Activated naive CD8-positive, alpha-beta T cell treated with anti-CD3 and anti-CD28 coated beads, Interleukin-2, amount 50 U/mL, for 16 hours (primary cell): ENCODE data around the gene PRRC2B.

Source experiments
- DNase-seq: peaks from one replicate; pipeline ENCODE4 v3.0.0-alpha.2; 2020; ENCODE audit warnings: low read depth, low spot score

The PRRC2B gene

DNA sequence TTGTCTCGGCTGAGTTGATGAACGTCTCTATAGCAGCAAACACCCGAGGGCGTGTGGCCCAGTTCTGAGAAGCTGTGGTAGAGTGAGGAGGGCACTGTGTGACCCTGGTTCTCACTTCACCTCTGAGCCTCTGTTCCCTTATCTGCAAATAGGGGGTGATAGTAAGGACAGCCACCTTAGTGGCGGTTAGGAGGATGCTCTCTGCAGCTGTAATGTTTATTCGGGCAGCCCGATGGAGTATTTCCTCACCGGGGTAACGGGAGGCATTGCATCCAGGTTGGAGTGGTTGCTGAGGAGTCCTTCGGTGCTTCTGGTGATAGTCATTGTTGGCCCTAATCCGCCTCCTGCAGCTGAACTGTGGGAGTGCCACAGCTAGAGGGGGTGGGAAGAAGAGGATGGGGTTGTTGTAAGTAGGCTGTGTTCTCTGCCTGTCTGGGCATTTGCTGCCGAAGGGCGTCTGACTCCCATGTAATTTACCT, 13.9 kb downstream of the PRRC2B start:
- DNase-seq: no peak

DNA sequence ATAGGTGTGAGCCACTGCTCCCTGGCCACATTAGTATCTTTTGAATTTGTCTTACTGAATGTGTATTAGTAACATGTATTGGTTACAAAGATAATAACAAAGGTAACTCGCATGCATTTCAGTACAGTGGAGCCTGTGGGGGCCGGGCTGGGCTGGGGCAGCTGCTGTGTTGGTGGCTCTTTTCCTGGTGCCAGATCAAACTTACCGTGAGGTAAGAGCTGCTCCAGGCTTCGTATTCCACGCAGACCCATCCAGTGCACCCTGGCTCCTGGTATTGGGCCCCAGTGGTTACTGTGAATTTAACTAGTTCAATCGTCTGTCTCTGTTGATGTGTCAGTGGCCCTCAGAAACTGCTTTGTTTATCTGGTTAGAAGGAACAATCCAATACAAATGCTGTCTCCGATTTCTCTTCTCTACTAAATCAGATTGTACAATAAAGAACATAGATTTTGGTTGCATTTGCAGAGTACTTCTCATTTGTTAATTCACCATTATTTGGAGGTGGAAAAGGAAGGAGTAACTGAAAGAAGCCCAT, 15.6 kb downstream of the PRRC2B start:
- DNase-seq: no peak

DNA sequence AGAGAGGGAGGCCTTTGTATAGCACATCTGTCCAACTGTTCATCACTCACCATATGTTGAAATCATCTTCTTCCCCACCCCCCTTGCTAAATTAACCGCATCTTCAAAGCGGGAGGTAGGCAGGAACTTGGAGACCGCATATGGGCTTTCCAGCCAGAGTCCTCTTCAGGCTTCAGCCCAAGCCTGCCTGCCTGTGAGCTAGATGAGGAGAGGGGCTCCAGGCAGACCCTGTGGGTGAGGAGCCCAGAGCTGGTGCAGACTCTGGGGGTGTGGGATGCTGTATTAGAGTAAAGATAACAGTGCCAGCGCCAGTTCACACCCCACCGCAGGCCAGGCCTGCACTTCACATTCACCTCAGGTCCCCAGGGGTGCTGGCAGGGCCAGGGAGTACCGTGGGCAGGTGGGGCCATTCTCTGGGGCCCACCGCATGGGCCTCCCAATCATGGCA, 16.2 kb downstream of the PRRC2B start:
- no peak for DNase-seq

DNA sequence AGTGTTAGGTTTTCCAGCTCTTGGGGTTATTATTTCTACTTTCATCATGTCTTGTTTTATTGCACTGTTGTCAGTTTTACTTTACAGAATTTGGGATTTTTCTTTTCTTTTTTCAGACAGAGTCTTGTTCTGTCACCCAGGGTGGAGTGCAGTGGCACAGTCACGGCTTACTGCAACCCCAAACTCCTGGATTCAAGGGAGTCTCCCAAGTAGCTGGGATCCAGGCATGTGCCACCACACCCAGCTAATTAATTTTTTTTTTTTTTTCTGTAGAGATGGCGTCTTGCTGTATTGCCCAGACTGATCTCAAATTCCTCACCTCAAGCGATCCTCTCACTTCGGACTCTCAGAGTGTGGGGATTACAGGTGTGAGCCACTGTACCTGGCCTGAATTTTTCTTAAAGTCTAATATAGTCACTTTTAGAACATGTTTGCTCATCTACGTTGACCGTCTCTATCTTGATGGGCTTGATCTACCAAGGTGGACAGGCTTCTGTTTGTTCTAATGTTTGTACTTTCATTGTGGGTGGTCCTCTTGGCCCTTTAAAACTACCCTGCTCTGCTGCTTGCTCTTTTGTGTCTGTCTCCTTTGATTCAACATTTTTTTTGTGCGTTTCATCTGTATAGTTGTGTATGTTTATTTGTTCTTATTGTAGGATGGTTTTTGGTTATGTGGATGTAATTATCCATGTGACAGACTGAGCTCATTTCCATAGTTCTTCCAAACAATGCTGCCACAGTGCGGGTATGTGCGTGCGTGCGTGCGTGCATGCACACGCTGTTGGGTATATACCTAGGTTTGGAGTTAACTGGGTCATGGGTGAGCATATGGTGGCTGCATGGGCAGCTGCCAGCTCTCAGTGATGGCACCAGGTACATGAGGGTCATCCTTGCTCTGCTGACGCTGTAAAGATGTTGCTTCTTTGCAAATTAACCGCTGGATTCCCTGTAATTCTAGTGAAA, 18.1 kb downstream of the PRRC2B start:
- no peak for DNase-seq

DNA sequence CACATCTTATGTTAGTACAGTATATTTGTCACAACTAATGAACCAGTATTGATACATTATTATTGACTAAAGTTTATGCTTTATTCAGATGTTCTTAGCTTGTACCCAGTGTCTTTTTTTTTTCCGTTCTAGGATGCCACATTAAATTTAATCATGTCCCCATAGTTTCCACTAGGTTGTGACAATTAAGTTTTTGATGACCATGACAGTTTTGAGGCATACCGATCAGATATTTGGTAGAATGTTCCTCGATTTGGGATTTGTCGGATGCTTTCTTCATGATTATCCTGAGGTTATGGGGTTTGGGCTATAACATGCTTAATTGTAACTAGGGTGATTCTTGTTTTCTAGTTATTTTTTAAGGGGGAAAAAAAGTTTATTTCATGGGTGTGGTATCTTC, 22.6 kb downstream of the PRRC2B start:
- no peak for DNase-seq

DNA sequence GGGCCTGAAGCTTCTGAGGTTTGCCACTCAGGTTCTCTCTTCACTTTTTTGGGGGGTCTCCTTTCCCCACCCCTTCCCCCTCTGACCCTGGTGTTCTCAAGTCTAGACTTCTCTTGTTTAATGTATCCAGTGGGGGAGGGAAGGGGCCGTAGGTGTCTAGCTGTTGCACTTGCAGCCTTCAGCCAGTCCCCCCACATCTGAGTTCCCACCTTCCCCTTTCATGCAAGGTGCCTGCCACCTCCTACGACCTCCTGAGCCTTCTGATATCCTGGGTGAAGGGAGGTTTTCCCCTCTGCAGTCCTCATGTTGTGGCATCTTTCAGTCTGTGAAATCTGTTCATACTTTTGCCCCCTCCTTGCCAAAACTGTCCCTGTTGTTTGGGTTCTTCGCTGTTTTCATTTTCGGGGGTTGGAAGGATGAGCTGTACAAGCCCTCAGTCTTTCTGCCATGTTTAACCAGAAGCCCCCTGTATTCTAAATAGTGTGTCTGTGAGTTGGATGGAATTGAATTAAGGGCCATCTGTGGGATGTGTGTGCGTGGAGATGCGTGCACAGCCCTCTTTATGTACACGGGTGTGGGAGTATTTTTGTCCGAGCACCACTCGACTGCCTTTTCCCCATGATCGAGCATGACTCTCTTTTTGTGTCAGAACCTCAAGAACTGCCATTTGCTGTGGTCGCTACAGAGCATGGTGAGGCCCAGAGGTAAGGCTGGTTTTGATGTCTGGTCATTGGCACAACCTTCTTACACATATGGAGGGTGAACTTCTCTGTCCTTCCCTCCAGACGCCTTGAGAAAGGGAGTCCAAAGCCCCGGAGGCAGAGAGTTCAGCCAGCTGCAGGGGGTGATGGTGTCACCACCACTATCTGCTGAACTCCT, 23.6 kb downstream of the PRRC2B start:
- DNase-seq: no peak

DNA sequence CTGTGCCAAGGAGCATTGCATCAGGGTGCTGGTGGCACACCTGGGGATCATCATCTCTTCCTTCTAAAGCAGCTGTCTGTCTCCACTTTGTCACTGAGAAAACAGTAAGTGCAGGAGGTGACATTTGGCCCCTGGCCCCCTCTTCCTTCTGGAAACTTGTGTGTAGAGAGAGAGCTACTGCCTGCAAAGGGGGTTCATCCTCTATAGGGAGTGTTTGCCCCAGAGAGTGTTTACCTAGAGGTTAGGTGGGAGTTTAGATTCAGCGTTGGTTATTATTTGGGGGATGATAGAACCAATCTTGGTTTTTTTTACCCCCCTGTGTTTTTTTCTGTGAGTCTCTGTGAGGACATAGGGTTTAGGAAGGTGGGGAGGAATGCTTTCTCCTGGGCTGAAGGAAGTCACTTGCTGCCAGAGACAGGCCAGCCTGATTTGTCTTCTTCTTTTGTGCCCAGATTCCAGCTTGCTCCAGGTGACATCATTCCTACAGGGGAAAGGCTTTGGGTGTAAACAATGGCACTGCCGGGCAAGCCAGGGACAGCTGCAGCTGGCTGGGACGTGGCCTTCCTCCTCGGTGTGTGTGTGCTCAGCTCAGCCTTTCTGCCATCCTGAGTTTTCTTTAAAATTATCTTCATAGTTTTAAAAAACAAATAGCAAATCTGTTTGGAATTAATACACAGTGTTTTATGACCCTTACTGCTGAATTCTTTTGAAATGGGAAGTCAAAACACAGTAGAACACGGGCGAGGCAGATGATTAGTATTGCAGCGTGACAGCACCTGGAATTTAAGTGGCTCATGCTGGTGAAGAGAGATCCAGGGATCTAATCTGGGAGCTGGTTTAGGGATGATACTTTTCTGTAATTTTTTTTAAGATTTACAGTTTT, 24.5 kb downstream of the PRRC2B start:
- no peak for DNase-seq

DNA sequence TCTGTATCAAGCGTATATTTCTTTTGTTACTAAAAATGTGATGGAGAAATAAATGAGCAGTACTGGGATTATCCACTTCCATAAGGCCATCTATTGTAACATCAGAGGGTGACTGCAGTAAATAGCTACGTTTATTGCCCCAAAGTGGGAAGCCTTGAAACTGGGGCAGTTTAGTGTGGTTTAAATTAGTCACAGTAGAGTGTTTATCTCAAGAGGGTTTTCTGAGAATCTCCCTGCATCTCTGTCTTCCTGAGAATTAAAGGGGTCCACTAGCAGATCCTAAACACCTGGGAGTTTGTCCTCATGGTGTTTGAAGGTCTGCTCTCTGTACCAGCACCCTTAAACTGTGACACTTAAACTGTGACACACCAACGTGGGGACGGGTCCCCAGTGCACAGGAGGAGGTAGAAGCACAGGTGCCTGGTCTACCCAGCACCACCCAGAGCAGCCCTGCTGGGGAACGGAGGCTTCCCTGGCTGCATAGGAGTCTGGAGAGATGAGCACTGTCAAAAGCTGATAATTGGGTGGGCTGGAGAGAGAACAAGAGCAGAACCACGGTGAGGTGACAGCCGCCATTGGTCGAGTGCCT, 25.2 kb downstream of the PRRC2B start:
- no peak for DNase-seq

DNA sequence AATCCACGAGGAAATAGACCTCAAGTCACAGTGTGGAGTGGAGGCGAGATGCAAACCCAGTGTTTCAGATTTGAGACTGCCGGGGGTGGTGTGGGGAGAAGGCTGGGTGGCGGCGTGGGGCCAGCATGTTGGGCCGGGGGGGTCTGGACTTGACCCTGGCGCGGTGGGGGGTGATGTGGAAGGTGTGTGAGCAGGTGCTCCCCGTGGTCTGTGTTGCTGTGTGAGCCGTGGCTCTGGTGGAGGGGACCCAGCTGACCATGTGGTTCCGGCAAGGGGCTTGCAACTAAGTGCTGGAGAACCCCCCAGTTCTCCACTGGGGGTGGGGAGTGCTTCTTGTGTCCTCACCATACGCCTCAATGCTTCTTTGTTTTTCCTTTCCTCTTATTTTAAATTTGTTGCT, 25.8 kb downstream of the PRRC2B start:
- DNase-seq: no peak

DNA sequence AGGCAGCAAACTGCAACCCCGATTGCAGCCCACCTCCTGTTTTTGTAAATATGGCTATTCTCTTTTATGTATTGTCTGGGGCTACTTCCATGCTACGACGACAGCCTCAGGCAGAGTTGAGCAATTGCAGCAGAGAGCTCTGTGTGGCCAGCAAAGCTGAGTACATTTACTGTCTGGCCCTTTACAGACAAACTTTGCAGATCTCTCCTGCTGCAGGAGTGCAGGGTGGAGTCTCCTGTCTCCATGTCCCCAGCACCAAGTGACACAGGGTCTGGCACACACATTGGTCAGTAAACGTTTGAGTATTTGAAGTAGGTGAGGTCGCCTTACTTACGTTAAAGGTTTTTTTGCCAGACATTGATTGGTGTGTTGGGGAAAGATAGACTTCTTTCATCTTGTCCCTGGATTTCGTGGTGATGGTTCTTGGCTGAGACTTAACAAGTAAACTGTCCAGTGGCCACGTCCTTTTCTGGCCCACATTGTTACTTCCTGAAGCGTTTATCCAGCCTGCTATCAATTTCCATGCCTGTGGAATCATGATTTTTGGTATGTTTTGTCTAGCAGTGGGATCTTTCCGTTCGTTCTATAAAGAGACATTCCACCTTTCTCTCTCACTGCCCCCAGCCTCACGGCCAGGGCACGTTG, 27.2 kb downstream of the PRRC2B start:
- no peak for DNase-seq

DNA sequence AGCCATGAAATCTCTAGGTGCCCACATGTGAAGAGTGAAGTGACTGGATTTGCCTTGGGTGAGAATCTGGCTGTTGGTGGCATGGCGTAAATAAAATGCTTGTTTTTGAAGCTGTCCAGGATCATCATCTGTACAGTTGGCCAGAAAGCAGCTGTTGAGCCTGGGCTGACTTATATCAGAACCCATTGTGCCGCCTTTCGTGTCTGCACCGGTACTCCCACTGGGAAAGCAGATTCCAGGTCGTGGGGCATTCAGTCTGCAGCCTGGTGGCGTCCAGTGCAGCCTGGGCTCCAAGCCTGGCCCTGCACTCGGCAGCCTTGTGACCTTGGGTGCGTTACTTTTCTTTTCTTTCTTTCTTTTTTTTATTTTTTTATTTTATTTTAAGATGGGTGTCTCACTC, 27.8 kb downstream of the PRRC2B start:
- DNase-seq: no peak

DNA sequence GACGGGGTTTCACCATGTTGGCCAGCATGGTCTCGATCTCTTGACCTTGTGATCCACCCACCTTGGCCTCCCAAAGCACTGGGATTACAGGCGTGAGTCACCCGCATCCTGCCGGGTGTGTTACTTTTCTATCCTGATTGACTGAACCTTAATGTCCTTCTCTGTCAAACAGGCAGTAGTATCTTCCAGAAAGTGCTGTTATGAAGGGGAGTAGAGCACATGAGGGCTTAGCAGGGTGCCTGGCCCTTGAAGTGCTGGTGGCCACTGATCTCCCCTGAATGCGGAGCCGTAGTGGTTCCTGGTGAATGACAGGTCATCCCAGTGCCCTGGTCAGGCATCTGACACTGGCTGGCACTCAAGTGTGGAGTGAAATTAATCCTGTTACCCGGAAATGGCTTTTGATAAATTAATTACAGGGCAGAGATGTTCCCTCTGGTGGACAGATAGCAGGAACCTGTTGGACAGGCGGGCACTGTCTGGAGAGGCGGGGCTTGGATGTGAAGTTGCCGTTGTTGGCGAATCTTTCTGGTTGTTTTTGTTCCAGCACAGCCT, 28.4 kb downstream of the PRRC2B start:
- DNase-seq: no peak

DNA sequence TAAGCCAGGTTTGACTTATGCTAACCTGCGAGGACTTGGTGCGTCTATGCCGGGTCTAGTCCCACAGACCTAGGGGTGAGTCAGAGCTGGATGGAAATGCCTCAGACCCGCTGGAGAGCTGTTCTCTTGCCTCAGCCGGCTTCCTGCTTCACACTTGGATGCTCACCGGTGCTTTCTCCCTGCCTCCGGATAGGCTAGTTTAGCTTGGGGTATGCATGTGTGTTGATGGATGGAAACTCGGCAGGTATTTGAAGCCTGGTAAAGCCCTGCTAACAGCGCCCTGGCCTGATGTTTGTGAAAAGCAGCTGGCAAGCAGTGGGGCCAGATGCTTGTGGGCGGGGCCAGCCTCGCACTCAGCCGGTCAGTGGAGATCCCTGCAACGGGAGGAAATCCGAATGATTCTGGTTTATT, 29.3 kb downstream of the PRRC2B start:
- DNase-seq: no peak

DNA sequence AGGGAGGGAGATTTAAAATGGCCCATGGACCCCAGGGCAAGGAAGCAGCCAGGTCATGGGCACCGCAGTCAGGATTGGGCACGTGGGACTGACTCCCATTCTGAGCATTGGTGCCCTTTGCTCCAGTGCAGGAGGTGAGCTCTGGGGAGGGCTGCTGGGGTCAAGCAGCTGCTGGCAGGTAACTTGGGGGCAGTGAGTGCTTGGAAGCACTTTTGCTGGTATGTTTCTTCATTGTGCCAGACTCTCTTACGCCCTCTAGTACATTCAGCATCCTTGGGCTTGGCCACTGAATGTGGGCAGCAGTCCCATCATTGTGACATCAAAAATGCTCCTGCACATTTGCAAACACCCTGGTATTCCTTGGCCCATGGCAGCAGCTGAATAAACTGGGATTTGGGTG, 32.7 kb downstream of the PRRC2B start:
- no peak for DNase-seq

DNA sequence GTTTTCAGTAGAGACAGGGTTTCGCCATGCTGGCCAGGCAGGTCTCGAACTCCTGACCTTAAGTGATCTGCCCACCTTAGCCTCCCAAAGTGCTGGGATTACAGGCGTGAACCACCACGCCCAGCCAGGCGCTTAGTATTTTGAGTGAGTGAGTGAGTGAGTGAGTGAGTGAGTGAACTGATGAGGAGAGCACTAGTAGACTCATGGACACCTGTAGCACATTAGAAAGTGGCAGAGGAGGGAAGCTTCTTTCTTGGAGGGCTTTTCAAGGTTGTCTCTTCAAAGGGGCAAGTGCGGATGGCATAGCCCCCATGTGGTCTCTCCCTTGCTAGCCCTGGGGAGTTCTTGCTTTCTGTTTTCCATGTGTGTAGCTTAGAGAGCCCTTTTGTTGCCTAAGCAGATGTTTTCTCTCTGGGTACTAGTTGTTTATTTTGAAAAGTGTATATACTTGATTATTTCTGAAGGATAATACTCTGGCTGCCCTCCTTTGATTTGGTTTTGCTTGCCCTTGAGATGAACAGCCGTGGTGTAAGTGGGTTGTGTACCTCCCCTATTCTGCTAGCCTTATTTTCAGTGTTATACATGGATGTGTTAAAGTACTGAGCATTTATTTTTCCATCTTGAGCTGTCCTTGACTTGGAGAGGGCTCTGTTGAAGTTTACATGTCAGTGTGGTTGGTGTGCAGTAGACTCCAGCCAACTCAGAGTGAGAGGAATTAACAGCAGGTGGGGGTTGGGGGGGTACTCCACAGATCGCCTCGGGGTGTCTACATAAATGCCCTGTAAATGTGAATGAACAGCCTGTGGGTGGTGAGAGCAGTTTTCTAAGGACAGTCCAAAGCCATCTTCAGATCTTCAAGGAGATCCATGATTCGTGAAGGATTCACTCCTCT, 35.5 kb downstream of the PRRC2B start:
- DNase-seq: no peak

DNA sequence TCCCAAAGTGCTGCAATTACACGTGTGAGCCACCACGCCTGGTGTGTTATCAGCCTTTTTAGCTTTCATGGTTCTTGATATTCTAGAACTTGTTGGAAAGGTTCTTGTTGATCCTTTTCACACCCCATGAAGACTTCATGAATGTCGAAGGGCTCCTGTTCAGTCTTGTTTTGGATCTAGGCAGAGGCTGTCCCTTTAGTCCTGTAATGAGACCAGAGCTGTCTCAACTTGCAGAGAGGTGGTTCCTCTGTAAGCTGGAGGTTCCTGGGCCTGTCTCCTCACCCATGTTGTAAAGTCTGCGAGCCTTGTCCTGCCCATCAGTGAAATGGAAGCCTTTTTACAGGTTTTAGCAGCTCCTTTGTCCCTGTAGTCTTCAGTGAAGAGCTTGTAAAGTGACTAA, 38.2 kb downstream of the PRRC2B start:
- DNase-seq: no peak

DNA sequence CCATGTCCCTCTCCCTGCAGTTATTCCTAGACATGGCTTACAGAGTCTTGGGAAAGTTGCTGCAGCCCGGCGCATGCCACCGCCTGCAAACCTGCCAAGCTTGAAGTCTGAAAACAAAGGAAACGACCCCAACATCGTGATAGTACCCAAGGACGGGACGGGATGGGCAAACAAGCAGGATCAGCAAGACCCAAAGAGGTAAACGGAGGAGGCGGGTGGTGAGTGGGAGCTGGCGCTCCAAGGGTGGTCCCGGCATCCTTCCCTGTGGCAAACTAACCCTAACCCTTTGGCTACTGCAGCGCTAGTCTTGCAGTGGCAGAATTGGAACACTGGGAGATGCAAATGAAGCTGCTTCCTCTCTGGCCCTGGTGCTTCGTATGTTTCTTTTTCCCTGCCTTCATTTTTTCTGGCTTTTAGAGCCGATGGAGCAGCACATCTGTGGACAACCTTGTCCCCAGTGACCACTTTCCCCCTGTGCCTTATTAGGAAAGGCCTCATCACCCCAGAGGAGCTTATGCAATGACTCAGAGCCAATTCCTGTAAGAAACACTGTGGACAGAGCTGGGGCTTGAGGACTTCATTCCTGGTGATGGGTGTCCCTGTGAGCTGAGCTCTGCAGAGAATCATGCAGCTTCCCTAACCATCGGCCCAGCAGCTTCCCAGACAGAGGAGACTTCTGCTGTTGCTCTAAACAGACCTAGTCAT, 38.9 kb downstream of the PRRC2B start:
- no peak for DNase-seq

DNA sequence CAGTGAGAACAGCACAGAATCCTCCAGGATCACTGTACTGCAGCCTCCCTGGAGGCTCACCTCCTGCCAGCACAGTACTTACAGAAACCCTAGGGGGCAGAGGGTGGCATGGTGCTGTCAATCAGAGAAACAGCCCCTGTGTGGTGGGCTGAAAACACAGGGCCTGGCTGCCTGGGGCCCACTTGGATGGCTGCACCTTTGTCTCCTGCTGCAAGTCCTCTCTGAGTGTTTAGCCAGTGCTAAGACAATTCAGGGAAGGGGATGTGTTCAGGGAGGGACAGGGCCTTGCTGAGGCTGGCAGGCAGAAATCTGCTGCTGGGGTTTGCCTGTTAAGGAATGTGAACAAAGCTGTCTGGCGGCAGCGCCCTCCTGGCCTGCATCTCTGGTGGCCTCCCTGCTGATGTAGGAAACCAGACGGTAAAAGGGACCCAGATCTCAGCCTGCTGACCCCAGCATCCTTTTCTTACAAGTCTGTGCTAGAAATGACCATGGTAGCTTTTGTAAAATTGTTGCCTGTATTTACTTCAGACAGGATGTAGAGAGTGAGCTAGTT, 39.5 kb downstream of the PRRC2B start:
- no peak for DNase-seq
